HUES64 (cell line): Measurements from ENCODE around the gene DPM2.
A peak's percentile ranks its signal among the peaks of the same experiment; 100 is the strongest.

ENCODE experiments used
- H3K27ac ChIP-seq: 2 replicates; pipeline ENCODE4 v1.7.0; 2013; ENCODE audit warnings: low read depth, low read length, inconsistent platforms
- H3K27me3 ChIP-seq: 2 replicates; pipeline ENCODE4 v1.6.1; 2013; ENCODE audit warnings: mild to moderate bottlenecking, low read length; ENCODE audit not compliant: insufficient read depth
- H3K36me3 ChIP-seq: 2 replicates; pipeline ENCODE4 v1.6.1; 2013; ENCODE audit warnings: mild to moderate bottlenecking, low read length; ENCODE audit not compliant: insufficient read depth
- H3K4me1 ChIP-seq: 2 replicates; pipeline ENCODE4 v1.6.1; 2013; ENCODE audit warnings: mild to moderate bottlenecking, low read length, moderate library complexity; ENCODE audit not compliant: insufficient read depth
- H3K4me3 ChIP-seq: 2 replicates; pipeline ENCODE4 v1.5.1; 2013; ENCODE audit warnings: mild to moderate bottlenecking, low read length, moderate library complexity
- H3K9ac ChIP-seq: 2 replicates; pipeline ENCODE4 v1.6.1; 2013; ENCODE audit warnings: mild to moderate bottlenecking, low read depth, low read length
- H3K9me3 ChIP-seq: 2 replicates; pipeline ENCODE4 v1.6.1; 2013; ENCODE audit warnings: low read depth, low read length; ENCODE audit not compliant: insufficient read depth
- WGBS: fragments of 150-250, 120-280 bp; methylation state at CpG from one replicate; pipeline ENCODE4 v1.1.7; 2013; ENCODE audit warnings: missing lambda C conversion rate; 5-methylcytosine and 5-hydroxymethylcytosine counted together

Gene DPM2

GRCh38 chr9:127899128-127899943 lies 38.3 kb downstream of the DPM2 start, which contains the start of gene ST6GALNAC6:
ST6GALNAC6 (minus strand) TSS chr9:127899603; CDS start chr9:127897981, 1,622 bp downstream.
- H3K4me1 ChIP-seq: peaks cover 23% of the 10 kb centered on the region
- peaks cover 4% of the 10 kb centered on the region for H3K27me3 ChIP-seq
- H3K4me3 ChIP-seq: peak within 1 kb of the TSS; percentile 85
- peaks cover 18% of the 10 kb centered on the region for H3K36me3 ChIP-seq
- no peak within 1 kb of the TSS; the same call in 1 of the 2 replicates for H3K27ac ChIP-seq
- no peaks in the 10 kb centered on the region for H3K9me3 ChIP-seq
- 1% methylated on average over 79 of the region's 89 CpGs for WGBS
- peak within 1 kb of the TSS; percentile 75 for H3K9ac ChIP-seq

GRCh38 chr9:127898433-127899127 lies 39.1 kb downstream of the DPM2 start:
- Histone ChIP-seq H3K27ac (no peak overlapping the region; the same call in 1 of the 2 replicates), H3K36me3 (peaks cover 26% of the 10 kb centered on the region), H3K9ac (peak overlapping the region; percentile 75), H3K9me3 (no peaks in the 10 kb centered on the region), H3K4me1 (peaks cover 15% of the 10 kb centered on the region), H3K27me3 (peaks cover 4% of the 10 kb centered on the region), H3K4me3 (peak overlapping the region; percentile 85)
- 20% methylated on average over 30 of the region's 32 CpGs for WGBS

GRCh38 chr9:127897193-127897692 lies 40.4 kb downstream of the DPM2 start:
- H3K27ac ChIP-seq: peak overlapping the region; percentile 52; the same call in 1 of the 2 replicates
- H3K4me3 ChIP-seq: peak overlapping the region; percentile 31
- peaks cover 4% of the 10 kb centered on the region for H3K27me3 ChIP-seq
- H3K9ac ChIP-seq: no peak overlapping the region
- 9% methylated on average over 18 of the region's 19 CpGs for WGBS
- H3K36me3 ChIP-seq: peaks cover 39% of the 10 kb centered on the region
- H3K9me3 ChIP-seq: 0 out of 2 replicates have a peak, but pooled peaks cover 3% of the 10 kb centered on the region
- peaks cover 11% of the 10 kb centered on the region for H3K4me1 ChIP-seq

- 73% methylated on average over 15 of the region's 16 CpGs for WGBS
- Histone ChIP-seq H3K36me3 (peaks cover 42% of the 10 kb centered on the region), H3K4me3 (peak overlapping the region; percentile 31), H3K27ac (peak overlapping the region; percentile 52; the same call in 1 of the 2 replicates), H3K27me3 (peaks cover 4% of the 10 kb centered on the region), H3K9ac (no peak overlapping the region), H3K9me3 (0 out of 2 replicates have a peak, but pooled peaks cover 3% of the 10 kb centered on the region), H3K4me1 (peaks cover 11% of the 10 kb centered on the region)
Measured at GRCh38 chr9:127896395-127897192, 41.1 kb downstream of the DPM2 start.

GRCh38 chr9:127895811-127896210 lies 41.8 kb downstream of the DPM2 start:
- Histone ChIP-seq H3K9ac (no peak overlapping the region), H3K4me1 (peaks cover 11% of the 10 kb centered on the region), H3K4me3 (no peak overlapping the region), H3K36me3 (peaks cover 48% of the 10 kb centered on the region), H3K27ac (no peak overlapping the region), H3K9me3 (0 out of 2 replicates have a peak, but pooled peaks cover 3% of the 10 kb centered on the region), H3K27me3 (peaks cover 4% of the 10 kb centered on the region)
- WGBS: 94% methylated on average over 8 of the region's 8 CpGs

- Histone ChIP-seq H3K4me3 (no peak overlapping the region), H3K9ac (no peak overlapping the region), H3K4me1 (peaks cover 11% of the 10 kb centered on the region), H3K27ac (no peak overlapping the region), H3K9me3 (0 out of 2 replicates have a peak, but pooled peaks cover 3% of the 10 kb centered on the region), H3K27me3 (no peaks in the 10 kb centered on the region), H3K36me3 (peaks cover 61% of the 10 kb centered on the region)
- 89% methylated on average over 4 of the region's 4 CpGs for WGBS
Measured at GRCh38 chr9:127893392-127893791, 44.3 kb downstream of the DPM2 start.

- H3K27me3 ChIP-seq: no peaks in the 10 kb centered on the region
- H3K9ac ChIP-seq: no peak overlapping the region
- 0 out of 2 replicates have a peak, but pooled peaks cover 3% of the 10 kb centered on the region for H3K9me3 ChIP-seq
- H3K27ac ChIP-seq: no peak overlapping the region
- H3K4me3 ChIP-seq: no peak overlapping the region
- WGBS: 96% methylated on average over 6 of the region's 6 CpGs
- H3K4me1 ChIP-seq: peaks cover 11% of the 10 kb centered on the region
- H3K36me3 ChIP-seq: peaks cover 62% of the 10 kb centered on the region
Measured at GRCh38 chr9:127892831-127893230, 44.8 kb downstream of the DPM2 start.

GRCh38 chr9:127890053-127890452 lies 47.6 kb downstream of the DPM2 start:
- Histone ChIP-seq H3K4me1 (no peaks in the 10 kb centered on the region), H3K27ac (no peak overlapping the region), H3K27me3 (no peaks in the 10 kb centered on the region), H3K9ac (no peak overlapping the region), H3K4me3 (no peak overlapping the region), H3K36me3 (peaks cover 66% of the 10 kb centered on the region), H3K9me3 (0 out of 2 replicates have a peak, but pooled peaks cover 3% of the 10 kb centered on the region)
- 95% methylated on average over 3 of the region's 3 CpGs for WGBS

- no peaks in the 10 kb centered on the region for H3K9me3 ChIP-seq
- H3K9ac ChIP-seq: no peak overlapping the region
- 84% methylated on average over 2 of the region's 2 CpGs for WGBS
Measured at GRCh38 chr9:127887792-127888191, 49.9 kb downstream of the DPM2 start.

GRCh38 chr9:127886401-127886972 lies 51.2 kb downstream of the DPM2 start:
- 95% methylated on average over 17 of the region's 18 CpGs for WGBS

More at GRCh38 chr9:127887792-127888191, 49.9 kb downstream of the DPM2 start:
- no peaks in the 10 kb centered on the region for H3K27me3 ChIP-seq
- no peaks in the 10 kb centered on the region for H3K4me1 ChIP-seq
- no peak overlapping the region for H3K27ac ChIP-seq
- peaks cover 43% of the 10 kb centered on the region for H3K36me3 ChIP-seq
- no peak overlapping the region for H3K4me3 ChIP-seq

More at GRCh38 chr9:127886401-127886972, 51.2 kb downstream of the DPM2 start:
- Histone ChIP-seq H3K9me3 (no peaks in the 10 kb centered on the region), H3K4me1 (no peaks in the 10 kb centered on the region), H3K27me3 (no peaks in the 10 kb centered on the region), H3K36me3 (peaks cover 35% of the 10 kb centered on the region), H3K27ac (no peak overlapping the region), H3K9ac (no peak overlapping the region), H3K4me3 (no peak overlapping the region)
